Lower leg skin (tissue), 3 donors: ENCODE results near the gene UMAD1.

Source experiments
- POLR2A ChIP-seq, 2 donors: fragments of 450-650 bp; IDR thresholded peaks; one replicate each; pipeline ENCODE4 v1.6.1; 2016 to 2017; ENCODE audit warnings: antibody characterized with exemption in 2 of 2, mild to moderate bottlenecking in 1 of 2, moderate library complexity in 1 of 2
- TF ChIP-seq, protein P1 (sequence below), 3 donors: fragments of 450-650 bp; IDR thresholded peaks; one replicate each; pipeline ENCODE4 v1.5.1; 2016; ENCODE audit warnings: antibody characterized with exemption in 3 of 3, mild to moderate bottlenecking in 3 of 3, moderate library complexity in 2 of 3

GRCh38 chr7:7737674-7738073 is 97.1 kb downstream of the UMAD1 start:
- TF ChIP-seq, protein P1, sequence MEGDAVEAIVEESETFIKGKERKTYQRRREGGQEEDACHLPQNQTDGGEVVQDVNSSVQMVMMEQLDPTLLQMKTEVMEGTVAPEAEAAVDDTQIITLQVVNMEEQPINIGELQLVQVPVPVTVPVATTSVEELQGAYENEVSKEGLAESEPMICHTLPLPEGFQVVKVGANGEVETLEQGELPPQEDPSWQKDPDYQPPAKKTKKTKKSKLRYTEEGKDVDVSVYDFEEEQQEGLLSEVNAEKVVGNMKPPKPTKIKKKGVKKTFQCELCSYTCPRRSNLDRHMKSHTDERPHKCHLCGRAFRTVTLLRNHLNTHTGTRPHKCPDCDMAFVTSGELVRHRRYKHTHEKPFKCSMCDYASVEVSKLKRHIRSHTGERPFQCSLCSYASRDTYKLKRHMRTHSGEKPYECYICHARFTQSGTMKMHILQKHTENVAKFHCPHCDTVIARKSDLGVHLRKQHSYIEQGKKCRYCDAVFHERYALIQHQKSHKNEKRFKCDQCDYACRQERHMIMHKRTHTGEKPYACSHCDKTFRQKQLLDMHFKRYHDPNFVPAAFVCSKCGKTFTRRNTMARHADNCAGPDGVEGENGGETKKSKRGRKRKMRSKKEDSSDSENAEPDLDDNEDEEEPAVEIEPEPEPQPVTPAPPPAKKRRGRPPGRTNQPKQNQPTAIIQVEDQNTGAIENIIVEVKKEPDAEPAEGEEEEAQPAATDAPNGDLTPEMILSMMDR (IDR thresholded peaks at IDR 0.05), result no peak
- TF ChIP-seq POLR2A (IDR thresholded peaks at IDR 0.05), result no peak
